Measurements from ENCODE around the gene HRH4.

HRH4 gene

GRCh38 chr18:24466771-24467170 is 6.3 kb downstream of the HRH4 start:
- DNase-seq (ENCODE audit: low read depth): no peak

GRCh38 chr18:24470022-24470618 is 9.7 kb downstream of the HRH4 start:
- no peak for DNase-seq (ENCODE audit: low read depth)

- no peak for DNase-seq (ENCODE audit: low read depth)
Measured at GRCh38 chr18:24470805-24471204, 10.4 kb downstream of the HRH4 start.

- no peak for DNase-seq (ENCODE audit: low read depth)
Measured at GRCh38 chr18:24472591-24472990, 12.2 kb downstream of the HRH4 start.

GRCh38 chr18:24474406-24474805 is 14.0 kb downstream of the HRH4 start:
- no peak for DNase-seq (ENCODE audit: low read depth)

- DNase-seq (ENCODE audit: low read depth): no peak
Measured at GRCh38 chr18:24475926-24476589, 15.6 kb downstream of the HRH4 start.

- no peak for DNase-seq (ENCODE audit: low read depth)
Measured at GRCh38 chr18:24479371-24479770, 18.9 kb downstream of the HRH4 start.

- DNase-seq (ENCODE audit: low read depth): no peak
Measured at GRCh38 chr18:24482821-24483220, 22.4 kb downstream of the HRH4 start.

- no peak for DNase-seq (ENCODE audit: low read depth)
Measured at GRCh38 chr18:24485681-24486080, 25.2 kb downstream of the HRH4 start.

GRCh38 chr18:24486684-24487083 is 26.2 kb downstream of the HRH4 start:
- no peak for DNase-seq (ENCODE audit: low read depth)

- DNase-seq (ENCODE audit: low read depth): no peak
Measured at GRCh38 chr18:24488824-24489493, 28.5 kb downstream of the HRH4 start.

GRCh38 chr18:24490539-24490938 is 30.1 kb downstream of the HRH4 start:
- DNase-seq (ENCODE audit: low read depth): no peak

- DNase-seq (ENCODE audit: low read depth): no peak
Measured at GRCh38 chr18:24491927-24492834, 31.7 kb downstream of the HRH4 start.

- no peak for DNase-seq (ENCODE audit: low read depth)
Measured at GRCh38 chr18:24494586-24494985, 34.1 kb downstream of the HRH4 start.

- no peak for DNase-seq (ENCODE audit: low read depth)
Measured at GRCh38 chr18:24497031-24497754, 36.8 kb downstream of the HRH4 start.

GRCh38 chr18:24499814-24500213 is 39.4 kb downstream of the HRH4 start:
- no peak for DNase-seq (ENCODE audit: low read depth)

GRCh38 chr18:24500217-24500616 is 39.8 kb downstream of the HRH4 start:
- no peak for DNase-seq (ENCODE audit: low read depth)

- DNase-seq (ENCODE audit: low read depth): no peak
Measured at GRCh38 chr18:24500766-24501165, 40.3 kb downstream of the HRH4 start.

- DNase-seq (ENCODE audit: low read depth): no peak
Measured at GRCh38 chr18:24502667-24503523, 42.5 kb downstream of the HRH4 start.

GRCh38 chr18:24504401-24504800 is 44.0 kb downstream of the HRH4 start:
- DNase-seq (ENCODE audit: low read depth): no peak

- no peak for DNase-seq (ENCODE audit: low read depth)
Measured at GRCh38 chr18:24506175-24506574, 45.7 kb downstream of the HRH4 start.
